ENCODE data around the gene ADAMTS13.

ADAMTS13 gene

DNA sequence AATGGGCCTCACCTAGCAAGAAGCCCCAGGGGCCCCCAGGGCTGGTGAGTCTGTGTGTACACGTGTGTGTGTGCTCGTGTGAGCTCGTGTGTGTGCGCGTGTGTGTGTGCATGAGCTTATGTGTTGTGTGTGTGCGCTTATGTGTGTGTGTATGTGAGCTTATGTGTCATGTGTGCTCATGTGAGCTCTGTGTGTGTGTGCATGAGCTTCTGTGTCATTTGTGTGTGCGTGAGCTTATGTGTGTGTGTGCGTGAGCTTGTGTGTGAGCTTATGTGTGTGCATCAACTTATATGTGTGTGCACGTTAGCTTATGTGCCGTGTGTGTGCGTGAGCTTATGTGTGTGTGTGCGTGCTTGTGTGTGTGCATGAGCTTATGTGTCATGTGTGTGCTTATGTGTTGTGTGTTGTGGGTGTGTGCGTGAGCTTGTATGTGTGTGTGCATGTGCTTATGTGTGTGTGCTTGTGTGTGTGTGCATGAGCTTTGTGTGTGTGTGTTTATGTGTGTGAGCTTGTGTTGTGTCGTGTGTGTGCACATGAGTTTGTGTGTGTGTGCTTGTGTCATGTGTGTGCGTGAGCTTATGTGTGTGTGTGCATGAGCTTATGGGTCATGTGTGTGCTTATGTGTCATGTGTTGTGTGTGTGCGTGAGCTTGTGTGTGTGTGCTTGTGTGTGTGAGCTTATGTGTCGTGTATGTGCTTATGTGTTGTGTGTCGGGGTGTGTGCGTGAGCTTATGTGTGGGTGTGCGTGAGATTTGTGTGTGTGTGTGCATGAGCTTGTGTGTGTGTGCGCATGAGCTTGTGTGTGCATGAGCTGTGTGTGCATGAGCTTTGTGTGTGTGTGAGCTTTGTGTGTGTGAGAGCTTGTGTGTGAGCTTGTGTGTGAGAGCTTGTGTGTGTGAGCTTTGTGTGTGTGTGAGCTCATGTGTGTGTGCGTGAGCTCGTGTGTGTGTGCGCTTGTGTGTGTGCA lies 73.4 kb downstream of the ADAMTS13 start:
- Histone ChIP-seq H3K4me3 (ENCODE audit: low read depth, low read length, poor library complexity, severe bottlenecking) (no peak overlapping the region), H2AFZ (ENCODE audit: low read length) (no peak overlapping the region), H4K20me1 (ENCODE audit: insufficient read depth, low read length) (no peaks in the 10 kb centered on the region), H3K4me2 (ENCODE audit: low read length) (no peak overlapping the region), H3K9me2 (ENCODE audit: low read depth, low read length) (no peaks in the 10 kb centered on the region), H3K27ac (ENCODE audit: low read depth, low read length, poor library complexity, severe bottlenecking) (no peak overlapping the region), H3K36me3 (ENCODE audit: insufficient read depth, low read length) (no peaks in the 10 kb centered on the region), H3K9me3 (ENCODE audit: low read length) (no peaks in the 10 kb centered on the region), H3K27me3 (ENCODE audit: insufficient read depth, low read length) (peaks cover 3% of the 10 kb centered on the region; the same call in 1 of the 2 replicates), H3K9ac (ENCODE audit: low read length) (no peak overlapping the region), H3K4me1 (ENCODE audit: insufficient read depth, low read length, severe bottlenecking) (no peaks in the 10 kb centered on the region), H3K79me2 (ENCODE audit: insufficient read depth, low read length) (no peaks in the 10 kb centered on the region), H3F3A (ENCODE audit: insufficient read depth, low read length) (no peaks in the 10 kb centered on the region)
- TF ChIP-seq, protein P1, sequence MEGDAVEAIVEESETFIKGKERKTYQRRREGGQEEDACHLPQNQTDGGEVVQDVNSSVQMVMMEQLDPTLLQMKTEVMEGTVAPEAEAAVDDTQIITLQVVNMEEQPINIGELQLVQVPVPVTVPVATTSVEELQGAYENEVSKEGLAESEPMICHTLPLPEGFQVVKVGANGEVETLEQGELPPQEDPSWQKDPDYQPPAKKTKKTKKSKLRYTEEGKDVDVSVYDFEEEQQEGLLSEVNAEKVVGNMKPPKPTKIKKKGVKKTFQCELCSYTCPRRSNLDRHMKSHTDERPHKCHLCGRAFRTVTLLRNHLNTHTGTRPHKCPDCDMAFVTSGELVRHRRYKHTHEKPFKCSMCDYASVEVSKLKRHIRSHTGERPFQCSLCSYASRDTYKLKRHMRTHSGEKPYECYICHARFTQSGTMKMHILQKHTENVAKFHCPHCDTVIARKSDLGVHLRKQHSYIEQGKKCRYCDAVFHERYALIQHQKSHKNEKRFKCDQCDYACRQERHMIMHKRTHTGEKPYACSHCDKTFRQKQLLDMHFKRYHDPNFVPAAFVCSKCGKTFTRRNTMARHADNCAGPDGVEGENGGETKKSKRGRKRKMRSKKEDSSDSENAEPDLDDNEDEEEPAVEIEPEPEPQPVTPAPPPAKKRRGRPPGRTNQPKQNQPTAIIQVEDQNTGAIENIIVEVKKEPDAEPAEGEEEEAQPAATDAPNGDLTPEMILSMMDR (IDR thresholded peaks at IDR 0.05; ENCODE audit: low read length), result no peak
- TF ChIP-seq EZH2 (IDR thresholded peaks at IDR 0.05; ENCODE audit: borderline replicate concordance, low read length), result no peak

DNA sequence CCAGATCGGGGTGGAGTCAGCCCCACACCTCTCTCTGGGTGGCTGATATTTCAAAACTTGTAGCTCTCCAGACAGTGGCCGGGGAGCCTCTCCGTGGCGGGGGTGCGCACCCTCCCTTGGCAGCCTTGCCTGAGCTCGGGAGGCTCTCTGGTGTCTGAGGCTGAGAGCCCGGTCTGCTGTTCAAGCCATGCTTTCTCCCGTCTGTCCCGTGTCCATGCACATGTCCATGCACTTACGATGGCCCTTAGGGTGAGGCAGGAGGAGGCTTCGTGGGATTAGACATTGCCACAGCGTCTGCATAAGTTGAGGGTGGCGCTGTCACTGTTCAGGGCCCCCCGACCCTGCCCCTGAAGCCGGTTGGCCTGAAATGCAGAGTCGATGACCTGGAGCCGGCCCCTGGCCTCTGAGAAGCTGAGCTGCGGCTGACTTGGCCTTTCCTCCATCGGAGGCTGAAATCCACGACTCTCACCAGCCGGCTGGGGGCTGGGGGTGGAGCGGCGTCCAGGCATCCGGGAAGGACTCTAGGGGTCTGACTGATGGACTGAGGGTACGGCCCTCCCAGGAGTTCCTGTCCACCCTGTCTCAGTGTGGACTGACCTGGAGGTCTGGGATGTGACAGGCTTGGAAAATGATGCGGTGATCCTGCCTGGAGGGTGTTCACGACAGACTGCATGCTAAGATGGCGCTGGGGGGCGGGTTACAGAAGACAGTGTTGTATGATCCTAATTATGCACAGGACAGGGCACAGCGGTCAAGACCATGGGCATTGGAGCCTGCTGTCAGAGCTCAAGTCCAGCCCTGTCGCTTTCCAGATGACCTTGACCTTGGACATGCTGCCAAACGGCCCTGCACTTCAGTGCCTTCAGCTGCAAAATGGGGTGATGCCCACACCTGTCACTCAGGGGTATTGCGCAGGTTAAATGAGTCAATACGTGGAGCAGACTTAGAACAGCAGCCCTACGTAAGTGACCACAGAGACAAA lies 75.0 kb downstream of the ADAMTS13 start:
- H3K79me2 ChIP-seq (ENCODE audit: insufficient read depth, low read length), result no peaks in the 10 kb centered on the region
- no peak overlapping the region for H3K4me2 ChIP-seq (ENCODE audit: low read length)
- H3K9ac ChIP-seq (ENCODE audit: low read length), result no peak overlapping the region
- no peak overlapping the region for H3K4me3 ChIP-seq (ENCODE audit: low read depth, low read length, poor library complexity, severe bottlenecking)
- no peak overlapping the region for H2AFZ ChIP-seq (ENCODE audit: low read length)
- no peak overlapping the region for H3K27ac ChIP-seq (ENCODE audit: low read depth, low read length, poor library complexity, severe bottlenecking)
- H3K9me3 ChIP-seq (ENCODE audit: low read length), result no peaks in the 10 kb centered on the region
- no peaks in the 10 kb centered on the region for H3K9me2 ChIP-seq (ENCODE audit: low read depth, low read length)
- peaks cover 7% of the 10 kb centered on the region; the same call in 1 of the 2 replicates for H3K27me3 ChIP-seq (ENCODE audit: insufficient read depth, low read length)
- H3K4me1 ChIP-seq (ENCODE audit: insufficient read depth, low read length, severe bottlenecking), result no peaks in the 10 kb centered on the region
- TF ChIP-seq, protein P1 (IDR thresholded peaks at IDR 0.05; ENCODE audit: low read length), result no peak
- no peak for TF ChIP-seq EZH2 (IDR thresholded peaks at IDR 0.05; ENCODE audit: borderline replicate concordance, low read length)
- no peaks in the 10 kb centered on the region for H3F3A ChIP-seq (ENCODE audit: insufficient read depth, low read length)
- H4K20me1 ChIP-seq (ENCODE audit: insufficient read depth, low read length), result no peaks in the 10 kb centered on the region
- no peaks in the 10 kb centered on the region; the same call in 1 of the 2 replicates for H3K36me3 ChIP-seq (ENCODE audit: insufficient read depth, low read length)

DNA sequence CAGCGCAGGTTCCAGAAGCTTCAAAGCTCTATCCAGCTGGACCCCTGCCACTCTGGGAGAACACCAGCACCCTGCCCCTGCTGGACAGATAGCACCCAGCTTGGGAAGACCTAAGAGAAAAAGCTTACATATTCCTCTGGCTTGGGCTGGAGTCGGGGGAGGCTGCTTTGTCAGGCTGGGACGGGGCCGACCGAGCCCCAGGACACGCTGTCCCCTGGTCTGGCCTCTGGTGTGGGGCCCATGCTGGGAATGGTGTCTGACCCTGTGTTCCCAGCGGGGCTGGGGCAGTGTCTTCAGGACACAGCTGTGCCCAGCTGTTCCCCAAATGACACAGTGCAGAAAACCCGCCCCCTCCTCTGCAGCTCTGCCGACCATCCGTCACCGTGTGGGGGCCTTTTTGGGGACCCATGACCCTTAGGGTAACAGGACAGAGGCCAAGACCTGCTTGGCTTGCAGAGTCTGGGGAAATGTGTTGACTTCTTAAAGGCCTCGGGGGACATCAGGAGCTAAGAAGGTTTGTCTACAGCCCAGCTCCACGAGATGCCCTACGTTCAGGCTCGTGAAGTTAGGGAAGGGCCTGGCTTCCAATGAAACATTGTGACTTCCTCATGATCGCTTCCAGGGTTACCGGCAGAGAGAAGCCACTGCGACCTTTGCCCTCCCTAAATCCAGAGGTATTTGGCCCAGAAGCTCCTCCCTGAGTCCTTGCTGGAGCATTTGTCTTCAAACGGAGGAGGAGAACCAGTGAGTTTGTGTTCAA lies 77.1 kb downstream of the ADAMTS13 start:
- no peak overlapping the region for H3K4me2 ChIP-seq (ENCODE audit: low read length)
- H3K27ac ChIP-seq (ENCODE audit: low read depth, low read length, poor library complexity, severe bottlenecking), result no peak overlapping the region
- no peaks in the 10 kb centered on the region for H4K20me1 ChIP-seq (ENCODE audit: insufficient read depth, low read length)
- peaks cover 12% of the 10 kb centered on the region; the same call in 1 of the 2 replicates for H3K27me3 ChIP-seq (ENCODE audit: insufficient read depth, low read length)
- peaks cover 6% of the 10 kb centered on the region; the same call in 1 of the 2 replicates for H3K9me3 ChIP-seq (ENCODE audit: low read length)
- H3K79me2 ChIP-seq (ENCODE audit: insufficient read depth, low read length), result no peaks in the 10 kb centered on the region
- H3K9me2 ChIP-seq (ENCODE audit: low read depth, low read length), result no peaks in the 10 kb centered on the region
- H3F3A ChIP-seq (ENCODE audit: insufficient read depth, low read length), result no peaks in the 10 kb centered on the region
- H3K4me3 ChIP-seq (ENCODE audit: low read depth, low read length, poor library complexity, severe bottlenecking), result no peak overlapping the region
- H3K4me1 ChIP-seq (ENCODE audit: insufficient read depth, low read length, severe bottlenecking), result no peaks in the 10 kb centered on the region
- TF ChIP-seq, protein P1 (IDR thresholded peaks at IDR 0.05; ENCODE audit: low read length), result no peak
- no peak for TF ChIP-seq EZH2 (IDR thresholded peaks at IDR 0.05; ENCODE audit: borderline replicate concordance, low read length)
- no peak overlapping the region for H3K9ac ChIP-seq (ENCODE audit: low read length)
- no peaks in the 10 kb centered on the region; the same call in 1 of the 2 replicates for H3K36me3 ChIP-seq (ENCODE audit: insufficient read depth, low read length)
- H2AFZ ChIP-seq (ENCODE audit: low read length), result no peak overlapping the region
